HG02623 (cell line): Measurements from ENCODE around the gene UNC5C.
"Not testable (repeated sequence)": the region's sequence is repeated elsewhere in the genome, so short reads cannot be mapped to it uniquely, and the experiment has no call there.

Source experiments
- ATAC-seq: cut with Tn5 transposase; IDR thresholded peaks from one replicate; pipeline ENCODE4 v1.9.1; 2021; ENCODE audit warnings: moderate library complexity; ENCODE audit not compliant: unreplicated experiment

The UNC5C gene

GRCh38 chr4:95153182-95153581, 395.6 kb downstream of the UNC5C start:
- no peak for ATAC-seq

GRCh38 chr4:95151255-95151654, 397.5 kb downstream of the UNC5C start:
- ATAC-seq: no peak

DNA sequence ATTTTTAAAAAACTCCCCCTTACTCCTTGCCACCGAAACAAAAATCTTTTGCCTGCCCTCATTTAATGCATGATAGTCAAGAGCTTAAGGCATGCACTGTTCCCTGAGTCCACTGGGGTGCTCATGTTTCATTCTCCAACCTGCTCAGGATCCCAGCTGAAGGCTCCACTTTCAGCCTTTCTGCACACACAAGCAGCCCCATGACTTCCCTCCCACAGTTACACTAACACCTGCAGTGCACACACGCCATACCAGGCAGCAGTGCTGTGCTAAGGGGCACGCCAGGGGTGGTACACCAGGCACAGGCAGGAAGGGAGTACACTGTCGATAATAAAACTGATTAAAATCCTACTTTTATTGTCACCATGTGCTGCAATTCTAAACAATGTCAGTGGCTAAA, 405.8 kb downstream of the UNC5C start:
- ATAC-seq: no peak

DNA sequence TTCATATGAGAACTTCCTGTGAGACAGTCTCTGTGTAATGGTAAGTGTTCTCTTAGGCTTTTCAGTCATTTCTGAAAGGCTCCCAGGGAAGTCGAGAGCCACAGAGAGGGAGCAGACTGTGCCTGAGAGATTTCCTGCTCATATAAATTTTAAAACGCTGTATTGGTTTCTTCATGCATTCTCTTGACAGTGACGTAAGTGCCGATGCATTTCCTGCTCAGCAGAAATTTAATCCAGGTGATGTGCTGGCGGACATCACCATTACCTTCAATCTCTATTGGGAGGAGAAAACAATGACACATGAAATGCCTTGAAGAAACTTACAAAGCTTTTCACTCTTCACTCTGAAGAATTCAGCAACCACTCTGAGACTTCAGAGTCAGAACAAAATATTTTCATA, 407.4 kb downstream of the UNC5C start:
- no peak for ATAC-seq

DNA sequence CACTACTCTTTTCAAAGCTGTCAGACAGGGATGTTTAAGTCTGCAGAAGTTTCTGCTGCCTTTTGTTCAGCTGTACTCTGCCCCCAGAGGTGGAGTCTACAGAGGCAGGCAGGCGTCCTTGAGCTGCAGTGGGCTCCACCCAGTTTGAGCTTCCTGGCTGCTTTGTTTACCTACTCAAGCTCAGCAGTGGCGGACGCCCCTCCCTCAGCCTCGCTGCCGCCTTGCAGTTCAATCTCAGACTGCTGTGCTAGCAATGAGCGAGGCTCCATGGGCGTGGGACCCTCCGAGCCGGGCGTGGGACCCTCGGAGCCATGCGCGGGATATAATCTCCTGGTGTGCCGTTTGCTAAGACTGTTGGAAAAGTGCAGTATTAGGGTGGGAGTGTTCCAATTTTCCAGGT, 409.3 kb downstream of the UNC5C start:
- not testable (repeated sequence) for ATAC-seq

GRCh38 chr4:95134016-95134415, 414.8 kb downstream of the UNC5C start:
- not testable (repeated sequence) for ATAC-seq

GRCh38 chr4:95129821-95130311, 418.9 kb downstream of the UNC5C start:
- ATAC-seq: no peak

DNA sequence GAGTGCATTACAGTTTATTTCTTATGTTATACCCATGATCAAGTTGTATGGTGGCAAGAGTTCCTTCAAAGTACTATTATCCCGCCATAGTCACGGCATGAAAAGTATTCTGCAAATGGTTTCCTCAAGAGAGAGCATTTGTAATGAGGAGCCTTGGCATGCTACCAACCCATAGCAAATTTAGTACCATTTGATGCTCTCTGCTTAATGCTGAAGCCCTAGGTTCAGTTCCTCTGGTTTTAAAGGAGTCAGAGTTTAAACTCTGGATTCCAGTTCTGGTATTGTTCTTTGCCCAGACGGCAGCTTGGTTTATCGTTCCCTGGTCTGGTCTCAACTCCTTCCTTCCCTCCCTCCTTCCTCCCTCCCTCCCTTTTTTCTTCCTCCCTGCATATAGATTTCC, 419.7 kb downstream of the UNC5C start:
- no peak for ATAC-seq

DNA sequence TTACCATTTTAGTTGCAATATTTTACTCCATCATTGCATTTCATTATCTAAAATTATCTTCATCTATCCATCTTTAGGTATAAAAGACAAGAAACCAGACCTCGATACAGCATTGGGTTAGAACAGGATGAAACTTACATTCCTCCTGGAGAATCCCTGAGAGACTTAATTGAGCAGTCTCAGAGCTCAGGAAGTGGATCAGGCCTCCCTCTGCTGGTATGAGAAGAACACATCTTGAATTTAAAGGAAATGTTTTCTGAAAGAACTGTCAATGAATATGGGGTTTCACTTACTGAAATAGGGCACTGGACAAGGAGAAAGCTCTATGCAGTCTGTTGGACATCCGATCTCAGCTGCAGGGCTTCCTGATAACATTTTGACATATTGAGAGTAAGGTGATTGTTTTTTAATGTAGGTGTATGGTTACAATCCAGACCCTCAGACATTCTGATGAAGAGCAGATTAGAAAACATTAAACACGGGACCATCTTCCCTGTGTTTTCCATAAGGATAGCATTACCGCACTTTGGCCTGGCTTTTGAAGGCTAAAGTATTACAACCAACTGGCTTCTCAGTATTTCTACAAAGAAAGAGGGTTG, 423.8 kb downstream of the UNC5C start:
- ATAC-seq: no peak

GRCh38 chr4:95122001-95122400, 426.8 kb downstream of the UNC5C start:
- ATAC-seq: no peak

- ATAC-seq: no peak
Measured at GRCh38 chr4:95120456-95120855, 428.3 kb downstream of the UNC5C start.

- no peak for ATAC-seq
Measured at GRCh38 chr4:95118497-95118896, 430.3 kb downstream of the UNC5C start.

DNA sequence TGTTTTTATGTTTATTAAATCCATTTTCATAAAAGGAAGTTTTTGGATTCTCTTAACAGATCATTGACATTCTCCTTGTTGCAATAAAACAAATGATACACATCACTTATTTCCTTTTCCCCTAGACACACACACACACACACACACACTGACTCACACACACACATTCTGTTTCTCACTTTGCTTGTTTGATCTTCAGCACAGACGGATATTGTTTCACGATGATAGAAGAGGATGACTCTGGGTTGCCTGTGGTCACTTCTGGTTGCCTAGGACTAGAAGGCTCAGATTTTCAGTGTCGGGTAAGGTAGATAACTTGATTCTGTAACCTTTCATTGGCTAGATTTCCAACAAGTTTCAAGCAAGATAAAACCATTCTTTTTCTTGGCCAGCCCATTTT, 434.3 kb downstream of the UNC5C start:
- ATAC-seq: no peak
